Esophagus (tissue), 2 donors: ENCODE measurements around the gene MYBPHL. TPM values are rescaled to one million over a fixed set of nuclear protein-coding genes. Genes with fewer than 3 reads are reported as not detected.

ENCODE experiments used
- polyA plus RNA-seq, 2 donors: library from polyadenylated mRNA; stranded (reverse); fragments of 200-250 nt; gene quantifications; one replicate each; pipeline ENCODE4 v1.2.3, GENCODE V29; 2013
- donor health status: healthy with polysubstance abuse.
- donor health status: Bipolar disorder and iron deficiency.

Gene MYBPHL
- polyA plus RNA-seq, 2 donors: 0.08 to 0.14 TPM

Other genes starting within 250 kb of the MYBPHL start
- 10 to 100 TPM; 20.2 to 33.9 TPM for gene TAF13, start 231.0 kb downstream of the MYBPHL start, polyA plus RNA-seq
- gene TMEM167B, start 216.2 kb downstream of the MYBPHL start, polyA plus RNA-seq: 10 to 100 TPM in 1 of 2 donors, 1 to 10 TPM in 1; 7.7 to 14.7 TPM
- gene ELAPOR1, start 192.9 kb downstream of the MYBPHL start, polyA plus RNA-seq: under 1 TPM; 0.24 to 0.25 TPM
- 100 to 1,000 TPM in 1 of 2 donors, 10 to 100 TPM in 1; 31.4 to 124 TPM for gene SARS1, start 93.1 kb downstream of the MYBPHL start, polyA plus RNA-seq
- gene CELSR2, start 57.5 kb downstream of the MYBPHL start, polyA plus RNA-seq: 10 to 100 TPM; 17.4 to 19.4 TPM
- 10 to 100 TPM in 1 of 2 donors, 1 to 10 TPM in 1; 6.3 to 10.4 TPM for gene PSRC1, start 23.9 kb downstream of the MYBPHL start, polyA plus RNA-seq
- gene SORT1, start 90.9 kb upstream of the MYBPHL start, polyA plus RNA-seq: 10 to 100 TPM; 25.3 to 34.9 TPM
- gene PSMA5, start 119.4 kb upstream of the MYBPHL start, polyA plus RNA-seq: 10 to 100 TPM; 19.5 to 63.6 TPM
- under 1 TPM; 0.16 to 0.38 TPM for gene SYPL2, start 159.5 kb upstream of the MYBPHL start, polyA plus RNA-seq
- gene ATXN7L2, start 176.9 kb upstream of the MYBPHL start, polyA plus RNA-seq: 1 to 10 TPM; 3.6 to 6.4 TPM
- 1 to 10 TPM; 3.7 to 4.8 TPM for gene CYB561D1, start 187.1 kb upstream of the MYBPHL start, polyA plus RNA-seq
- gene AMIGO1, start 202.7 kb upstream of the MYBPHL start, polyA plus RNA-seq: 1 to 10 TPM in 1 of 2 donors, under 1 TPM in 1; 0.71 to 1.6 TPM
- gene GPR61, start 232.9 kb upstream of the MYBPHL start, polyA plus RNA-seq: under 1 TPM in 1 of 2 donors, not detected in 1; 0.06 TPM
- gene GNAI3, start 241.6 kb upstream of the MYBPHL start, polyA plus RNA-seq: 1 to 10 TPM; 3.5 to 6.8 TPM